Calu3 (cell line): Measurements from ENCODE around the gene TCAP. TPM values are rescaled to one million over a fixed set of nuclear protein-coding genes. Genes with fewer than 3 reads are reported as not detected.
"Not testable (repeated sequence)": the region's sequence is repeated elsewhere in the genome, so short reads cannot be mapped to it uniquely, and the experiment has no call there.

Experiments
- BruUV-seq: library from RNA; stranded (reverse); fragments of 400-500 nt; replicated peaks from 2 replicates; lab custom pipeline; 2021; lab: Mats Ljungman, UMichigan
- CTCF ChIA-PET: fragments of 300-600 bp; sonication (Branson Sonifier 250); formaldehyde crosslinking; loops from one replicate; lab custom pipeline; 2022; ENCODE audit warnings: antibody characterized with exemption; lab: Charles Lee
- DNase-seq: peaks from one replicate; pipeline ENCODE4 v3.0.0; 2022
- H3K27ac Mint-ChIP-seq: one replicate; pipeline ENCODE4 v1.8.0; 2022; ENCODE audit warnings: mixed read lengths; ENCODE audit not compliant: unreplicated experiment
- H3K27me3 Mint-ChIP-seq: one replicate; pipeline ENCODE4 v1.8.0; 2022; ENCODE audit warnings: mixed read lengths; ENCODE audit not compliant: unreplicated experiment
- H3K36me3 Mint-ChIP-seq: one replicate; pipeline ENCODE4 v1.8.0; 2022; ENCODE audit warnings: mild to moderate bottlenecking, moderate library complexity, mixed read lengths; ENCODE audit not compliant: insufficient read depth, unreplicated experiment
- H3K4me1 Mint-ChIP-seq: one replicate; pipeline ENCODE4 v1.8.0; 2022; ENCODE audit warnings: mild to moderate bottlenecking, low read depth, mixed read lengths; ENCODE audit not compliant: unreplicated experiment
- H3K4me3 Mint-ChIP-seq: one replicate; pipeline ENCODE4 v1.8.0; 2022; ENCODE audit warnings: mild to moderate bottlenecking, low read depth, moderate library complexity, mixed read lengths; ENCODE audit not compliant: unreplicated experiment
- H3K9me3 Mint-ChIP-seq: one replicate; pipeline ENCODE4 v1.8.0; 2022; ENCODE audit warnings: low read depth, mixed read lengths; ENCODE audit not compliant: unreplicated experiment
- intact Hi-C: fragments of 100-400 bp; cut with micrococcal nuclease; formaldehyde crosslinking; loops from one replicate; pipeline ENCODE4 v1.10.0; 2022; ENCODE audit not compliant: unreplicated experiment
- total RNA-seq: library from RNA; stranded (reverse); gene quantifications from 2 replicates; pipeline ENCODE4 v1.2.3, GENCODE V29; 2022
- TF ChIP-seq, protein P1 (sequence below): fragments of 200-600 bp; IDR thresholded peaks from one replicate; pipeline ENCODE4 v1.8.0; 2022; ENCODE audit warnings: antibody characterized with exemption; ENCODE audit not compliant: unreplicated experiment

Gene TCAP
- total RNA-seq, 1 experiment from 2014 or later, result 51.5 TPM

DNA sequence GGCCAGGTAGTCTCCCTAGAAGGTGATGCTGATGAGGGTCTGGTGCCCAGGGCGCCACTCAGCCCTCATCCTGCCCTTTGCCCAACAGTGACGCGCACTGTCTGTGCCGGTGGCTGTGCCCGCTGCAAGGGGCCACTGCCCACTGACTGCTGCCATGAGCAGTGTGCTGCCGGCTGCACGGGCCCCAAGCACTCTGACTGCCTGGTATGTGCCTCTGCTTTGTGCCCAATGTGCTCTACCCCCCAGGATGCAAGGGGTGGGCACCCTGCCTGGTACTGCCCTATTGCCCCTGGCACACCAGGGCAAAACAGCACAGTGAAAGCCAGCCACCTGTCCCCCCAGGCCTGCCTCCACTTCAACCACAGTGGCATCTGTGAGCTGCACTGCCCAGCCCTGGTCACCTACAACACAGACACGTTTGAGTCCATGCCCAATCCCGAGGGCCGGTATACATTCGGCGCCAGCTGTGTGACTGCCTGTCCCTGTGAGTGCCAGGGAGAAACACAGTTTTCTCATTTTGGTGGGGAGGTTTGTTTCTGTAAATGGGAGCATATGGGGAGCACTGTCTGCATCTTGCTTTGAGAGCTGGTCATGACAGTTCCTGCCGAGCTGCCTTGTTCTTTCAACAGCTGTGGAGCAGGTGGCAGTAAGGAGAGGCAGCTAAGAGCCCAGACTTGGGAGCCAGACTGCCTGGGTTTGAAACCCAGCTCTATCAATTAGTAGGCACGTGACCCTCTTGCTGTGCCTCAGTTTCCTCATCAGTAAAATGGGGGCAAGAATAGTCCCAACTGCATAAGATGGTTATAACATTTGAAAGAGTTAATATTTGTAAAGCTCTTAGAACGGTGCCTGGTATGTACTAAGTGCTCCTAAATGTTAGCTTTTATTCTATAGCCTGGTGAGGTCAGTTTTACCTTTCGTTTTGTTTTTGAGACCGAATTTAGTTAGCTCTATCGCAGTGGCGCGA lies 45.1 kb downstream of the TCAP start:
- TF ChIP-seq, protein P1, sequence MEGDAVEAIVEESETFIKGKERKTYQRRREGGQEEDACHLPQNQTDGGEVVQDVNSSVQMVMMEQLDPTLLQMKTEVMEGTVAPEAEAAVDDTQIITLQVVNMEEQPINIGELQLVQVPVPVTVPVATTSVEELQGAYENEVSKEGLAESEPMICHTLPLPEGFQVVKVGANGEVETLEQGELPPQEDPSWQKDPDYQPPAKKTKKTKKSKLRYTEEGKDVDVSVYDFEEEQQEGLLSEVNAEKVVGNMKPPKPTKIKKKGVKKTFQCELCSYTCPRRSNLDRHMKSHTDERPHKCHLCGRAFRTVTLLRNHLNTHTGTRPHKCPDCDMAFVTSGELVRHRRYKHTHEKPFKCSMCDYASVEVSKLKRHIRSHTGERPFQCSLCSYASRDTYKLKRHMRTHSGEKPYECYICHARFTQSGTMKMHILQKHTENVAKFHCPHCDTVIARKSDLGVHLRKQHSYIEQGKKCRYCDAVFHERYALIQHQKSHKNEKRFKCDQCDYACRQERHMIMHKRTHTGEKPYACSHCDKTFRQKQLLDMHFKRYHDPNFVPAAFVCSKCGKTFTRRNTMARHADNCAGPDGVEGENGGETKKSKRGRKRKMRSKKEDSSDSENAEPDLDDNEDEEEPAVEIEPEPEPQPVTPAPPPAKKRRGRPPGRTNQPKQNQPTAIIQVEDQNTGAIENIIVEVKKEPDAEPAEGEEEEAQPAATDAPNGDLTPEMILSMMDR, result no peak
- Mint-ChIP-seq H3K27me3 (no peaks in the 10 kb centered on the region), H3K36me3 (peaks cover 98% of the 10 kb centered on the region), H3K4me3 (no peak overlapping the region), H3K9me3 (no peaks in the 10 kb centered on the region), H3K4me1 (peaks cover 47% of the 10 kb centered on the region), H3K27ac (peak overlapping the region; percentile 3)
- DNase-seq, result no peak
- CTCF ChIA-PET, result interaction anchor here (0.5 to 161.2 kb wide), 25 partner anchors 5 to 1136 kb away, joined by 3 to 42089 read pairs (median 4); partner anchors contain the start of genes ERBB2, GRB7, GSDMA and GSDMB
- intact Hi-C loops, result loop anchor here (5.0 kb wide), 1 partner anchor 387 kb away; no protein-coding TSS in a partner anchor
- BruUV-seq, result no TSS peak

DNA sequence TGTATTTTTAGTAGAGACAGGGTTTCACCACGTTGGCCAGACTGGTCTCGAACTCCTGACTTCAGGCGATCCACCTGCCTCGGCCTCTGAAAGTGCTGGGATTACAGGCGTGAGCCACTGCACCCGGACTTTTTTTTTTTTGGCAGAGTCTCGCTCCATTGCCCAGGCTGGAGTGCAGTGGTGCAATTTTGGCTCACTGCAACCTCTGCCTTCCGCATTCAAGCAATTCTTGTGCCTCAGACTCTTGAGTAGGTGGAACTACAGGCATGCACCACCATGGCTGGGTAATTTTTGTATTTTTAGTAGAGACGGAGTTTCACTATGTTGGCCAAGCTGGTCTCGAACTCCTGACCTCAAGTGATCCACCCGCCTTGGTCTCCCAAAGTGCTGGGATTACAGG lies 45.9 kb downstream of the TCAP start:
- Mint-ChIP-seq H3K4me1 (peaks cover 39% of the 10 kb centered on the region), H3K36me3 (peaks cover 98% of the 10 kb centered on the region)
- DNase-seq, H3K4me3 Mint-ChIP-seq, H3K9me3 Mint-ChIP-seq, intact Hi-C loops, H3K27me3 Mint-ChIP-seq, BruUV-seq, H3K27ac Mint-ChIP-seq: not testable (repeated sequence)
- CTCF ChIA-PET, result interaction anchor here (0.5 to 161.2 kb wide), 22 partner anchors 4 to 1135 kb away, joined by 3 to 42089 read pairs (median 4); partner anchors contain the start of genes ERBB2, GRB7, GSDMA and GSDMB

DNA sequence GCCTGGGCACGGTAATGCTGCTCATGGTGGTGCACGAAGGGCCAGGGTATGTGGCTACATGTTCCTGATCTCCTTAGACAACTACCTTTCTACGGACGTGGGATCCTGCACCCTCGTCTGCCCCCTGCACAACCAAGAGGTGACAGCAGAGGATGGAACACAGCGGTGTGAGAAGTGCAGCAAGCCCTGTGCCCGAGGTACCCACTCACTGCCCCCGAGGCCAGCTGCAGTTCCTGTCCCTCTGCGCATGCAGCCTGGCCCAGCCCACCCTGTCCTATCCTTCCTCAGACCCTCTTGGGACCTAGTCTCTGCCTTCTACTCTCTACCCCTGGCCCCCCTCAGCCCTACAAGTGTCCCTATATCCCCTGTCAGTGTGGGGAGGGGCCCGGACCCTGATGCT lies 46.7 kb downstream of the TCAP start:
- intact Hi-C loops, result no loop called here
- CTCF ChIA-PET, result interaction anchor here (0.7 to 161.2 kb wide), 7 partner anchors 3 to 1938 kb away, joined by 4 to 42089 read pairs (median 8195); partner anchors contain the start of genes ERBB2, GRB7, GSDMA and GSDMB
- DNase-seq, result no peak
- Mint-ChIP-seq H3K27ac (peak overlapping the region; percentile 0), H3K9me3 (no peaks in the 10 kb centered on the region), H3K36me3 (peaks cover 98% of the 10 kb centered on the region), H3K4me1 (peaks cover 37% of the 10 kb centered on the region), H3K4me3 (no peak overlapping the region), H3K27me3 (no peaks in the 10 kb centered on the region)
- TF ChIP-seq, protein P1, result no peak
- BruUV-seq, result no TSS peak

DNA sequence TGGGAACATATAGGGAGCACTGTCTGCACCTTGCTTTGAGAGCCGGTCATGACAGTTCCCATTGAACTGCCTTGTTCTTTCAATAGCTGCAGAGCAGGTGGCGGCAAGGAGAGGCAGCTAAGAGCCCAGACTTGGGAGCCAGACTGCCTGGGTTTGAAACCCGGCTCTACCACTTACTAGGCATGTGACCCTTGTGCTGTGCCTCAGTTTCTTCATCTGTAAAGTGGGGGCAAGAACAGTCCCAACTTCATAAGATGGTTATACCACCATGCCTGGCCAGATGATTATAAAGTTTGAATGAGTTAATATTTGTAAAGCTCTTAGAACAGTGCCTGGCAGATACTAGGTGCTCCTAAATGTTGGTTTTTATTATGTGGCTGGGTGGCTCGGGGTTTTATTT lies 49.1 kb downstream of the TCAP start:
- TF ChIP-seq, protein P1, result no peak
- peaks cover 22% of the 10 kb centered on the region for H3K4me1 Mint-ChIP-seq
- intact Hi-C loops, result no loop called here
- no peaks in the 10 kb centered on the region for H3K9me3 Mint-ChIP-seq
- H3K27ac Mint-ChIP-seq, result no peak overlapping the region
- no peak overlapping the region for H3K4me3 Mint-ChIP-seq
- H3K36me3 Mint-ChIP-seq, result peaks cover 98% of the 10 kb centered on the region
- no peak for DNase-seq
- CTCF ChIA-PET, result interaction anchor here (0.5 to 161.2 kb wide), 20 partner anchors 1 to 1233 kb away, joined by 3 to 42089 read pairs (median 6); partner anchors contain the start of genes ERBB2, GRB7, GSDMA and GSDMB
- no peaks in the 10 kb centered on the region for H3K27me3 Mint-ChIP-seq
- BruUV-seq, result no TSS peak
